DND-41 (cell line): ENCODE results near the gene ZNF580.

Experiments used
- CTCF ChIP-seq: IDR thresholded peaks from 2 replicates; pipeline ENCODE4 v1.5.1; 2012; ENCODE audit warnings: borderline replicate concordance, low read length, moderate library complexity, mild to moderate bottlenecking; ENCODE audit not compliant: poor library complexity, severe bottlenecking; ENCODE audit errors: extremely low read depth
- EZH2 ChIP-seq: IDR thresholded peaks from 3 replicates; pipeline ENCODE4 v1.6.1; 2012; ENCODE audit warnings: borderline replicate concordance, low read depth, mild to moderate bottlenecking, moderate library complexity, low read length, inconsistent platforms; ENCODE audit not compliant: severe bottlenecking

DNA sequence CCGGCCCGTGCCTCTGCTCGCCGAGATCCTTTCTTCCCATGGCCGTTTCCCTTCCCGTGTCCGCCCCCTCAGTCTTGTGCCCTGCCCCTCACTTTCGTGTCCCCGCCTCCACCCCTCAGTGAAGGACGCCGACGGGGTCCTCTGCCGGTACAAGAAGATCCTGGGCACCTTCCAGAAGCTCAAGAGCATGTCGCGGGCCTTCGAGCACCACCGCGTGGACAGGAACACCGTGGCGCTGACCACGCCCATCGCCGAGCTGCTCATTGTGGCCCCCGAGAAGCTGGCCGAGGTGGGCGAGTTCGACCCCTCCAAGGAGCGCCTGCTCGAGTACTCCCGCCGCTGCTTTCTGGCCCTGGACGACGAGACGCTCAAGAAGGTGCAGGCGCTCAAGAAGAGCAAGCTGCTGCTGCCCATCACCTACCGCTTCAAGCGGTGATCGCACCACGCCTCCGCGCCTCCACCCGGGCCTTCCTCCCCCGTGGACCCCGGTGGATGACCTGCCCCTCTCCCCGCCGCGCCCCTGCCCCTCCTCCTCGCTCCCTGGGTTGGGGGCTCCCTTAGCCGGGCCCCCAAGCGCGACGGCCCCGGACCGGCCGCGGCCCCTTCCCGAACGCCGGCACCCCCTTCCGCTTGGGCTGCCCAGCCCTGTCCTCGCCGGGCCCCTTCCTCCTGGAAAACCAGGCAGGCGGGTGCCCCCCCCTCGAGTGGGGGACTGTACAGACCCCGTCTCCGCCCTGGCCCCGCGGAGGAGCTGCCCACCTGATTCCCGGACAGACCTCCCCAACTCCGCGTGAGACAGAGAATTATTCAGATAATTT, 11.7 kb downstream of the ZNF580 start:
- no peak for TF ChIP-seq CTCF
- no peak for TF ChIP-seq EZH2
